ENCODE results near the gene MACROD2.

GRCh38 chr20:15550116-15550870 lies 1555.0 kb downstream of the MACROD2 start:
- TF ChIP-seq CTCF (IDR thresholded peaks at IDR 0.05), result no peak
- no peak for TF ChIP-seq POLR2A (IDR thresholded peaks at IDR 0.05)
